ENCODE results near the gene KRTAP5-11. TPM values are rescaled to one million over a fixed set of nuclear protein-coding genes. Genes with fewer than 3 reads are reported as not detected.

The KRTAP5-11 gene
- polyA plus RNA-seq, 1 donor: 0.19 TPM

Other genes with a start within 250 kb of the KRTAP5-11 start
- gene DHCR7, start 134.5 kb downstream of the KRTAP5-11 start, polyA plus RNA-seq: 29.4 TPM
- gene NADSYN1, start 129.7 kb downstream of the KRTAP5-11 start, polyA plus RNA-seq: 85.4 TPM
- gene KRTAP5-7, start 55.6 kb downstream of the KRTAP5-11 start, polyA plus RNA-seq: 0.16 TPM
- gene KRTAP5-8, start 44.9 kb downstream of the KRTAP5-11 start, polyA plus RNA-seq: 0.09 TPM
- 0.45 TPM for gene KRTAP5-9, start 34.5 kb downstream of the KRTAP5-11 start, polyA plus RNA-seq
- gene KRTAP5-10, start 17.3 kb downstream of the KRTAP5-11 start, polyA plus RNA-seq: 0.19 TPM